Adrenal gland (tissue), 12 donors: ENCODE measurements around the gene TPD52L2. TPM values are rescaled to one million over a fixed set of nuclear protein-coding genes. Genes with fewer than 3 reads are reported as not detected.

ENCODE experiments used
- DNase-seq, 7 donors: peaks; one replicate each; pipeline ENCODE4 v3.0.0-alpha.2; 2019 to 2020
- H3K27ac ChIP-seq, 5 donors: fragments of 200-600 bp; sonication (generic) in 4 of 5; 1 replicate in 3 of 5; 2 replicates in 2 of 5; pipeline versions ENCODE4 v1.5.1 to v1.8.0; 2016 to 2020; ENCODE audit warnings: mild to moderate bottlenecking in 1 of 5
- H3K27me3 ChIP-seq: fragments of 200-600 bp; 2 replicates; pipeline ENCODE4 v1.8.0; 2021
- H3K36me3 ChIP-seq, 2 donors: fragments of 200-600 bp; replicated peaks in 1 of 2; 1 replicate in 1 of 2; 2 replicates in 1 of 2; pipeline versions ENCODE4 v1.5.1 to v1.8.0; 2018 to 2022
- H3K4me1 ChIP-seq, 2 donors: fragments of 200-600 bp; replicated peaks in 1 of 2; 1 replicate in 1 of 2; 2 replicates in 1 of 2; pipeline versions ENCODE4 v1.5.1 to v1.8.0; 2018 to 2021
- H3K4me3 ChIP-seq, 4 donors: fragments of 200-600 bp; sonication (generic) in 3 of 4; one replicate each; pipeline ENCODE4 v1.5.1; 2016 to 2018
- H3K9me3 ChIP-seq, 3 donors: fragments of 200-600 bp; sonication (generic) in 1 of 3; replicated peaks in 1 of 3; 1 replicate in 2 of 3; 2 replicates in 1 of 3; pipeline versions ENCODE4 v1.5.1 to v1.8.0; 2016 to 2021
- CTCF ChIP-seq, 6 experiments: fragments of 450-650 bp in 4 of 6; fragments of 200-600 bp in 2 of 6; sonication (generic) in 1 of 6; IDR thresholded peaks; 1 replicate in 5 of 6; 2 replicates in 1 of 6; pipeline versions ENCODE4 v1.5.1 to v1.8.0; 2016 to 2021; ENCODE audit warnings: antibody characterized with exemption in 6 of 6, mild to moderate bottlenecking in 2 of 6, moderate library complexity in 1 of 6
- POLR2A ChIP-seq, 2 donors: fragments of 450-650 bp; IDR thresholded peaks; one replicate each; pipeline ENCODE4 v1.6.1; 2017; ENCODE audit warnings: antibody characterized with exemption in 2 of 2, mild to moderate bottlenecking in 2 of 2, moderate library complexity in 1 of 2
- WGBS, 4 donors: extraction: QIAGEN DNeasy Blood & Tissue Kit in 2 of 4; methylation state at CpG; one replicate each; pipeline versions ENCODE4 v1.1.5 to v1.1.7; 2013 to 2017; 5-methylcytosine and 5-hydroxymethylcytosine counted together
- intact Hi-C, 2 donors: fragments of 100-400 bp; cut with DNase I; formaldehyde crosslinking; loops; one replicate each; pipeline versions ENCODE4 v1.14.1 to v1.15.0; 2022 to 2023
- polyA plus RNA-seq, 3 donors: library from polyadenylated mRNA; stranded (reverse); fragments of 200-250 nt in 2 of 3; fragments of 350-450 nt in 1 of 3; fragmentation: Illumina TruSeq in 1 of 3; extraction: RNeasy Lipid Tissue Mini Kit (QIAGEN cat#74804) in 1 of 3; gene quantifications; one replicate each; pipeline ENCODE4 v1.2.3, GENCODE V29; 2013 to 2014
- total RNA-seq, 9 donors: library from RNA; depleted of rRNA in 4 of 9; stranded (reverse); fragments of >200 nt in 4 of 9; fragments of 120-200 nt in 1 of 9; fragmentation: NEBNext Ultra II Directional in 1 of 9; extraction: Animal tissue kit (Norgen Biotek cat#: 25700) in 1 of 9; gene quantifications; one replicate each; pipeline versions ENCODE4 v1.1.0 to v1.2.4, GENCODE V29; 2013 to 2023
- donor health status: healthy with polysubstance abuse.
- donor health status: Bipolar disorder and iron deficiency.
- donor health status: DM: yes; HTN: yes; CAD: no.
- donor health status: DM: no; HTN: no; CAD: no.
- donor health status: DM: no; HTN: no; CAD: no.
- donor health status: DM: yes; HTN: yes; CAD: no.

Gene TPD52L2
- total and polyA plus RNA-seq, 12 donors, result 81.9 to 125 (median 112) TPM

GRCh38 chr20:63898882-63899558, 34.0 kb downstream of the TPD52L2 start:
- no peaks in the 10 kb centered on the region for H3K9me3 ChIP-seq
- H3K27me3 ChIP-seq, result no peaks in the 10 kb centered on the region
- H3K36me3 ChIP-seq, result no peaks in the 10 kb centered on the region
- intact Hi-C loops, result no loop called here
- H3K27ac ChIP-seq, result peak overlapping the region in 2 of 5 donors; percentile 28 to 42
- 62 to 74% (median 68%) methylated on average over 8 to 10 of the region's 10 CpGs for WGBS, 4 donors
- peak in 5 of 7 donors; percentile 39 to 73 (median 47) for DNase-seq
- H3K4me1 ChIP-seq, result peaks cover 34 to 62% of the 10 kb centered on the region in 2 donors
- TF ChIP-seq POLR2A (IDR thresholded peaks at IDR 0.05) (no peak), CTCF (IDR thresholded peaks at IDR 0.05) (no peak)
- H3K4me3 ChIP-seq, result no peak overlapping the region

DNA sequence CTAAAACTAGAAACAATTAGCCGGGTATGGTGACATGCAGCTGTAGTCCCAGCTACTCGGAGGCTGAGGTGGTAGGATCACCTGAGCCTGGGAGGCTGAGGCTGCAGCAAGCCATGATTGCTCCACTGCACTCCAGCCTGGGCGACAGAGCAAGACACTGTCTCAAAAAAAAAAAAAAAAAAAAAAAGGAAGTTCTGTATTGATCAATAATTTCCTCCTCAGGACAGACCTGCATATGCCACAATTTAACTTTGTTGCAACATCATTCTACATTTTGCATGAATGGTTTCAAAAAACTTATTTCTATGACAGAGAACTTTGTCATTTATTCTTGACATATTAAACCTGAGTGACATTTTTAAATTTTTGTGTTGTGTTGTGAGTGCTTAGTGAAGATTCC, 35.3 kb downstream of the TPD52L2 start:
- intact Hi-C loops, result no loop called here
- DNase-seq, result no peak
- Histone ChIP-seq H3K9me3 (no peaks in the 10 kb centered on the region), H3K4me1 (peaks cover 28 to 58% of the 10 kb centered on the region in 2 donors), H3K27ac (peak overlapping the region in 1 of 5 donors; percentile 7), H3K27me3 (no peaks in the 10 kb centered on the region), H3K36me3 (no peaks in the 10 kb centered on the region), H3K4me3 (no peak overlapping the region)
- TF ChIP-seq CTCF (IDR thresholded peaks at IDR 0.05), result no peak
- TF ChIP-seq POLR2A (IDR thresholded peaks at IDR 0.05), result no peak
- 63 to 88% (median 78%) methylated on average over 3 of the region's 3 CpGs for WGBS, 4 donors

GRCh38 chr20:63903796-63904561, 38.9 kb downstream of the TPD52L2 start:
- Histone ChIP-seq H3K27me3 (no peaks in the 10 kb centered on the region), H3K9me3 (no peaks in the 10 kb centered on the region), H3K27ac (no peak overlapping the region), H3K4me1 (peaks cover 3 to 28% of the 10 kb centered on the region in 2 donors), H3K4me3 (no peak overlapping the region), H3K36me3 (no peaks in the 10 kb centered on the region)
- intact Hi-C loops, result no loop called here
- no peak for DNase-seq
- 82 to 86% (median 85%) methylated on average over 11 of the region's 11 CpGs for WGBS, 4 donors
- TF ChIP-seq POLR2A (IDR thresholded peaks at IDR 0.05) (no peak), CTCF (IDR thresholded peaks at IDR 0.05) (no peak)

DNA sequence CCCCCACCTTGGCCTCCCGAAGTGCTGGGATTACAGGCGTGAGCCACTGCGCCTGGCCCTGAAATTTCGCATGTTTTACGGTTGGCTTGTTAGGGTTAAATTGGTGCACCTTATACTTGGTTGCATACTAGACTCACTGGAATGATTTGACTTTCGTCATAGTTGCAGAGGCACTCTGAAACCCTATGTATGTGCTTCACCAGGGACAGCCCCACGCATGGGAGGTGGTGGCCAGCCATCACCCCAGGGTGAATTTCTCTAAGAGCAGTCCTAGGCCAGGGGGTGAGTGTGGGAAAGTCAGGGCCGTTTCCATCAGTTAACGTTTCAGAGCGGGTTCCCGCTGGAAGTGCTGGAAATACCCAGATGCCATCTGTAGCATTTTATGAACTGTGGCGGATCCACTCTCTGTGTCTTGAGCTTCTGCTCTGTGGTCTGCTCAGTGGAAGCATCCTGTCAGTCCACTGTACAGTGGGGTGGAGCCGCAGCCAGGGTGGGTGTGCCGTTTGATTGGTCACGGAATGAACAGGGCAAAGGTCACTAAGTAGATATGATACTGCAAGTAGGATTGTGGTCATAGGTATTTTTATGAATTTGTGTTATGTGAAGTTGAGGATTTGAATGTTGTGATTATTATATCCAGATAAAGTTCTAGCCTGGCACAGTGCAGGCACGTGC, 43.1 kb downstream of the TPD52L2 start:
- H3K36me3 ChIP-seq, result no peaks in the 10 kb centered on the region
- no peak for DNase-seq
- no peak overlapping the region for H3K4me3 ChIP-seq
- H3K9me3 ChIP-seq, result no peaks in the 10 kb centered on the region
- peaks cover 0 to 18% of the 10 kb centered on the region in 2 donors for H3K4me1 ChIP-seq
- TF ChIP-seq CTCF (IDR thresholded peaks at IDR 0.05) (no peak), POLR2A (IDR thresholded peaks at IDR 0.05) (no peak)
- H3K27ac ChIP-seq, result no peak overlapping the region
- intact Hi-C loops, result no loop called here
- no peaks in the 10 kb centered on the region for H3K27me3 ChIP-seq
- 73 to 79% (median 74%) methylated on average over 14 to 16 of the region's 16 CpGs for WGBS, 4 donors
